Measurements from ENCODE around the gene SPEG.

The SPEG gene

DNA sequence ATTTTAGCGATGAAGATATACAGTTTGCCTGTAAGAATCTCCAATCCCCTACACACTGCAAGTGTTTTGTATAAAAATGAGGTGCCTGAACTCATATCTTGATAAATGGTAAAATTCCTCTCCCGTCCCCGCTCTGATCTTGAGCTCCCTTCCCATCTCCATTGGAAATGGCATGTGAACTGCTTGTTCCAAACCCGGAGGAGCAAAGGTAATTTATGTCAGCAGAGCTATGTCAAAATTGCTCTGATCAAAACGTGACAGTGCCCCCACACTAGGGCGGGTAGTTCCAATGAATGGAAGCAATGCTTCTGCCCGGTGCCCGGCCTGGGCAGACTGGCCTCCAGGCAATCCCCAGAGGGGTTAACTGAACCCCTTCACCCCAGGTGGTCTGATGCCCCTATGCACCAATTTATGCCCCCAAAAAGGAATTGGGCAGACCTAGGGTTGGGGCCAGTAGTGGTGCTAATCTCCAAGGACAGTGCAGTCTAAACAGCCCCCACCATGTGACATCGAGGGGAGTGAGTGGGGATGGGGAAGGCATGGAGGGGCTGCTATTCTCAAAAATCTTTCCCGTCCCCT lies 60.4 kb downstream of the SPEG start:
- TF ChIP-seq, protein P1, sequence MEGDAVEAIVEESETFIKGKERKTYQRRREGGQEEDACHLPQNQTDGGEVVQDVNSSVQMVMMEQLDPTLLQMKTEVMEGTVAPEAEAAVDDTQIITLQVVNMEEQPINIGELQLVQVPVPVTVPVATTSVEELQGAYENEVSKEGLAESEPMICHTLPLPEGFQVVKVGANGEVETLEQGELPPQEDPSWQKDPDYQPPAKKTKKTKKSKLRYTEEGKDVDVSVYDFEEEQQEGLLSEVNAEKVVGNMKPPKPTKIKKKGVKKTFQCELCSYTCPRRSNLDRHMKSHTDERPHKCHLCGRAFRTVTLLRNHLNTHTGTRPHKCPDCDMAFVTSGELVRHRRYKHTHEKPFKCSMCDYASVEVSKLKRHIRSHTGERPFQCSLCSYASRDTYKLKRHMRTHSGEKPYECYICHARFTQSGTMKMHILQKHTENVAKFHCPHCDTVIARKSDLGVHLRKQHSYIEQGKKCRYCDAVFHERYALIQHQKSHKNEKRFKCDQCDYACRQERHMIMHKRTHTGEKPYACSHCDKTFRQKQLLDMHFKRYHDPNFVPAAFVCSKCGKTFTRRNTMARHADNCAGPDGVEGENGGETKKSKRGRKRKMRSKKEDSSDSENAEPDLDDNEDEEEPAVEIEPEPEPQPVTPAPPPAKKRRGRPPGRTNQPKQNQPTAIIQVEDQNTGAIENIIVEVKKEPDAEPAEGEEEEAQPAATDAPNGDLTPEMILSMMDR (IDR thresholded peaks at IDR 0.05; ENCODE audit: borderline replicate concordance, insufficient read depth, low read depth, low read length) = no peak
- H3K4me3 ChIP-seq (ENCODE audit: low read depth, low read length) = no peak overlapping the region

- H3K4me3 ChIP-seq (ENCODE audit: low read depth, low read length) = no peak overlapping the region
Measured at GRCh38 chr2:219495531-219496122, 61.0 kb downstream of the SPEG start.

GRCh38 chr2:219496247-219496824 lies 61.7 kb downstream of the SPEG start:
- no peak overlapping the region for H3K4me3 ChIP-seq (ENCODE audit: low read depth, low read length)
- TF ChIP-seq, protein P1 (IDR thresholded peaks at IDR 0.05; ENCODE audit: borderline replicate concordance, insufficient read depth, low read depth, low read length) = no peak

More at GRCh38 chr2:219495531-219496122, 61.0 kb downstream of the SPEG start:
- TF ChIP-seq, protein P1 (IDR thresholded peaks at IDR 0.05; ENCODE audit: borderline replicate concordance, insufficient read depth, low read depth, low read length) = peak; percentile 62

- H3K4me3 ChIP-seq (ENCODE audit: low read depth, low read length) = no peak overlapping the region
Measured at GRCh38 chr2:219496825-219497494, 62.3 kb downstream of the SPEG start.

DNA sequence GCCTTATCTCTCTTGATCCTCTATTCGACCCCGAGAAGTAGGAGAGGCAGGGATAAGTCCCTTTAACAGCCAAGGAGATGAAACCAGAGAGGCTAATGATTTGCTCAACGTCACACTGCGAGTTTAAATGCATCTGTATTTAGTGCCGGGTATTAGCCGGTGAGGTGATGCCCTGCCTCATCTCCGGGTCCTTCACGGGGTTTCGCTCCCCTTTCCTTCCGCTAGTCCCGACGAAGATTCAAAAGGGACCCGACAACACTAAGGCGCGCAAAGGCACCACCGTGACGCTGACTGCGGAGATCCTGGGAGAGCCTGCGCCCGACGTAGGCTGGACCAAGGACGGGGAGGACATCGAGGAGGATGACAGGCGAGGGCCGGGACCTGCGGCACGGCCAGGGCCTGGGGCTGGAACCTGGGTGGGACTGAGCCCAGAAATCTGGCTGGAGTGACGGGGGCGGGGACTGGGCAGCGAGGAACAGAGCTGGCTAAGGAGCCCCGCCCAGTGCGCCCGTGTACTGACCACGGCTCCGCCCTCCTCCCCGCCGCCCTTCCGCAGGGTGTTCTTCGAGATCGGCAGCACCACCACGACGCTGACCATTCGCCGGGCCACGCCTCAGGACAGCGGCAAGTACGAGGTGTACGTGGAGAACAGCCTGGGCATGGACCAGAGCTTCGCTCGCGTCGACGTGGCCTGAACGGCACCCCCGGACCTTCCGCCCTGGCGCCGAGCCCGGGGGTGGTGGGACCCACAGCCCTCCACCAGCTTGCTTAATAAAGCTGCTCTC lies 63.0 kb downstream of the SPEG start:
- TF ChIP-seq, protein P1 (IDR thresholded peaks at IDR 0.05; ENCODE audit: borderline replicate concordance, insufficient read depth, low read depth, low read length) = no peak
- H3K4me3 ChIP-seq (ENCODE audit: low read depth, low read length) = peak overlapping the region; percentile 83

More at GRCh38 chr2:219496825-219497494, 62.3 kb downstream of the SPEG start:
- TF ChIP-seq, protein P1 (IDR thresholded peaks at IDR 0.05; ENCODE audit: borderline replicate concordance, insufficient read depth, low read depth, low read length) = no peak

DNA sequence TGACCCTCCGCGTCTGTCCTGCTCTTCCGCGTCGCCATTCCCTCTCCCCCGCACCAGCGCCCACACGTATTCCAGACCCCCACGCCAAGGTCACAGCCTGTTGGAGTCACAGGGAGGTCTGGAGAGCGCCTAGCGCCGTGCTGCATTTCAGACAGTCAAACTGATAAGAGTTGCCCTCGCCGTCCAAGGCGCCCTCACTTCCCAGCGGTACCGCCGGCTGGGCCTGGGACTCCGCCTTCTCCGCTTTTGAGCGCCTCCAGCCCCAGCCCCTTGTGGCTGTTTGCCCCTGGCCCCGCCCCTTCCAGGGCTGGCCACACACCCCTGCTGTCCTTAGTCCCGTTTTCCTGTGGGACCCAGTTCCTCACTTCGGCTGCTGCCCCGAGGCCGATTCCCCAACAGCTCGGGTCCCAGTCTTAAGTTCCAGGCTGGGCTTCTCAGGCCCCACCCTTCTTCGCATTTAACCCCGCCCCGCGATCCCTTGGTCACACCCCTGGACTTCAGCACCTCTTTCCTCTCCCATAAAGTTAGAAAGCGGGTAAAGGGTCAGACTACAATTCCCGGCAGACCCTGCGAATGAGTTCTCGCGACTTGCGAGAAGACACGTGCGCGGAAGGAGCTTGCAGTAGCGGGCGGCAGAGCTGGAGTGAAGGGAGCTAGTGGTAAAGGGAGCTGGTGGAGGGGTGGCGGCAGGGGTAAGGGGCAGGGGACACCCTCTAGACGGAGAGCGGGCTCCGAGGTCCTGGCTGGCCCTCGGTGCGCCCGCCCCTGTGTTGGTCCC lies 63.8 kb downstream of the SPEG start, which contains the start of gene GMPPA:
TSS of gene GMPPA (plus strand) at position 612 of the 778 bp plus-strand sequence. CDS start 1,085 bp downstream, outside the sequence.
- peak within 1 kb of the TSS; percentile 83 for H3K4me3 ChIP-seq (ENCODE audit: low read depth, low read length)
- TF ChIP-seq, protein P1 (IDR thresholded peaks at IDR 0.05; ENCODE audit: borderline replicate concordance, insufficient read depth, low read depth, low read length) = no peak
